Panc1 (cell line): Measurements from ENCODE around the gene C2CD4A.

ENCODE experiments used
- POLR2AphosphoS5 ChIP-seq: IDR thresholded peaks from 2 replicates; pipeline ENCODE4 v1.6.1; 2012; ENCODE audit warnings: mild to moderate bottlenecking, low read depth, low read length, moderate library complexity
- TF ChIP-seq, protein P1 (sequence below): fragments of 450-650 bp; IDR thresholded peaks from 2 replicates; pipeline ENCODE4 v1.5.1; 2017; ENCODE audit warnings: mild to moderate bottlenecking

DNA sequence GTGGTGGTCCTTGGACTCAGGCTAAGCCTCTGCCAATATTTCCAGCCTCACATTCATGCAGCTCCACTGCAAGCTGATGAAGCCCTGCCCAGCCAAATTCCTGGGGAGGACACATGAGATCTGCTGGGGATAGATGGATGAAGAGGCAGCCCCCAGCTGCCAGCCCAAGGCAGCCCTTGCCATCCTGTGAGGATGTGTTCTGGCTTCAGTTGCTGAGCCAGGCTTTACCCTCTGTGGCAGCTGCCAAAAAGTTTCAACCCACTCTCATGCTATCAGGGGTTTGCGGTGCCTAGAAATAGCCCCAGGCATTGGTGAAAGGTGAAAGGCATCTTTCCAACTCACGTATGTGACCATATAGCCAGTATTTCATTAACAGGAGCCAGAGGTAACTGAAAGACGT lies 37.6 kb downstream of the C2CD4A start:
- TF ChIP-seq POLR2AphosphoS5: no peak
- TF ChIP-seq, protein P1, sequence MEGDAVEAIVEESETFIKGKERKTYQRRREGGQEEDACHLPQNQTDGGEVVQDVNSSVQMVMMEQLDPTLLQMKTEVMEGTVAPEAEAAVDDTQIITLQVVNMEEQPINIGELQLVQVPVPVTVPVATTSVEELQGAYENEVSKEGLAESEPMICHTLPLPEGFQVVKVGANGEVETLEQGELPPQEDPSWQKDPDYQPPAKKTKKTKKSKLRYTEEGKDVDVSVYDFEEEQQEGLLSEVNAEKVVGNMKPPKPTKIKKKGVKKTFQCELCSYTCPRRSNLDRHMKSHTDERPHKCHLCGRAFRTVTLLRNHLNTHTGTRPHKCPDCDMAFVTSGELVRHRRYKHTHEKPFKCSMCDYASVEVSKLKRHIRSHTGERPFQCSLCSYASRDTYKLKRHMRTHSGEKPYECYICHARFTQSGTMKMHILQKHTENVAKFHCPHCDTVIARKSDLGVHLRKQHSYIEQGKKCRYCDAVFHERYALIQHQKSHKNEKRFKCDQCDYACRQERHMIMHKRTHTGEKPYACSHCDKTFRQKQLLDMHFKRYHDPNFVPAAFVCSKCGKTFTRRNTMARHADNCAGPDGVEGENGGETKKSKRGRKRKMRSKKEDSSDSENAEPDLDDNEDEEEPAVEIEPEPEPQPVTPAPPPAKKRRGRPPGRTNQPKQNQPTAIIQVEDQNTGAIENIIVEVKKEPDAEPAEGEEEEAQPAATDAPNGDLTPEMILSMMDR: no peak
